Pancreas (tissue), 10 donors: ENCODE data around the gene CDR2L. TPM values are rescaled to one million over a fixed set of nuclear protein-coding genes. Genes with fewer than 3 reads are reported as not detected.
"Not testable (repeated sequence)": the region's sequence is repeated elsewhere in the genome, so short reads cannot be mapped to it uniquely, and the experiment has no call there.

ENCODE experiments used
- ATAC-seq, 4 donors: fragments of 200-7000 bp; cut with Tn5 transposase; one replicate each; pipeline versions ENCODE4 v1.8.0 to v1.9.1; 2020; ENCODE audit warnings: mild to moderate bottlenecking in 4 of 4, moderate library complexity in 4 of 4
- DNase-seq, 6 donors: peaks; one replicate each; pipeline ENCODE4 v3.0.0-alpha.2; 2020
- FAIRE-seq: peaks from 2 replicates; lab custom pipeline; 2012; peaks lifted over from hg19 to GRCh38; lab: Jason Lieb, UNC
- H3K27ac ChIP-seq, 4 donors: fragments of 200-600 bp; sonication (generic); 1 replicate in 3 of 4; 2 replicates in 1 of 4; pipeline versions ENCODE4 v1.5.0 to v1.8.0; 2020
- H3K27me3 ChIP-seq, 4 donors: fragments of 200-600 bp; one replicate each; pipeline ENCODE4 v1.8.0; 2021
- H3K36me3 ChIP-seq, 3 donors: fragments of 200-600 bp; sonication (generic) in 1 of 3; one replicate each; pipeline versions ENCODE4 v1.5.0 to v1.8.0; 2020 to 2021
- H3K4me1 ChIP-seq, 3 donors: fragments of 200-600 bp; one replicate each; pipeline ENCODE4 v1.8.0; 2021
- H3K4me3 ChIP-seq, 4 donors: fragments of 200-600 bp; sonication (generic) in 2 of 4; one replicate each; pipeline versions ENCODE4 v1.5.0 to v1.8.0; 2020 to 2021
- H3K9me3 ChIP-seq, 4 donors: fragments of 200-600 bp; one replicate each; pipeline ENCODE4 v1.8.0; 2021
- CTCF ChIP-seq, 4 donors: fragments of 200-600 bp; sonication (generic) in 3 of 4; IDR thresholded peaks; one replicate each; pipeline versions ENCODE4 v1.5.0 to v1.8.0; 2021; ENCODE audit warnings: antibody characterized with exemption in 4 of 4
- WGBS, 2 donors: extraction: QIAGEN DNeasy Blood & Tissue Kit; methylation state at CpG; one replicate each; pipeline ENCODE4 v1.1.7; 2013; 5-methylcytosine and 5-hydroxymethylcytosine counted together
- intact Hi-C, 3 donors: fragments of 100-400 bp; cut with DNase I; formaldehyde crosslinking; loops; one replicate each; pipeline versions ENCODE4 v1.11.1 to v1.14.2; 2022
- polyA plus RNA-seq, 2 donors: library from polyadenylated mRNA; stranded (reverse); fragments of 200-250 nt; gene quantifications; one replicate each; pipeline ENCODE4 v1.2.3, GENCODE V29; 2013
- total RNA-seq, 6 donors: library from RNA; stranded (reverse); fragmentation: NEBNext Ultra II Directional in 4 of 6; extraction: Animal tissue kit (Norgen Biotek cat#: 25700) in 4 of 6; gene quantifications; one replicate each; pipeline versions ENCODE4 v1.2.1 to v1.2.4, GENCODE V29; 2021 to 2023
- donor health status: healthy with polysubstance abuse.
- donor health status: DM: no; HTN: no; CAD: no; lungs with moderate emphysema.
- donor health status: DM: no; HTN: no; CAD: no.
- donor health status: control.
- donor health status: control.
- donor health status: Bipolar disorder and iron deficiency.
- donor health status: DM: yes; HTN: yes; CAD: no.
- donor health status: DM: no; HTN: no; CAD: no.
- donor health status: DM: no; HTN: no; CAD: no.
- donor health status: DM: yes; HTN: yes; CAD: no.

CDR2L gene
- total and polyA plus RNA-seq, 8 donors: 2.3 to 11.2 (median 4.1) TPM

GRCh38 chr17:75034236-75034908 is 46.9 kb downstream of the CDR2L start:
- WGBS, 2 donors: 1% methylated on average over 43 of the region's 43 CpGs

GRCh38 chr17:75036643-75037268 is 49.3 kb downstream of the CDR2L start:
- Histone ChIP-seq H3K4me3 (no peak overlapping the region), H3K4me1 (peaks cover 0 to 12% (median 0%) of the 10 kb centered on the region in 3 donors), H3K9me3 (no peaks in the 10 kb centered on the region), H3K27ac (peak overlapping the region in 1 of 4 donors; percentile 28), H3K36me3 (peaks cover 5 to 35% (median 9%) of the 10 kb centered on the region in 3 donors), H3K27me3 (no peaks in the 10 kb centered on the region)
- DNase-seq (peak in 5 of 6 donors; percentile 33 to 74 (median 51)), ATAC-seq (no peak), FAIRE-seq (no peak)
- 86 to 88% methylated on average over 27 of the region's 27 CpGs for WGBS, 2 donors
- no peak for TF ChIP-seq CTCF (IDR thresholded peaks at IDR 0.05)
- intact Hi-C loops: no loop called here

More at GRCh38 chr17:75034236-75034908, 46.9 kb downstream of the CDR2L start:
- peak overlapping the region; percentile 76 to 88 (median 80) for H3K27ac ChIP-seq
- DNase-seq (peak; percentile 81 to 96 (median 92)), FAIRE-seq (no peak), ATAC-seq (peak; percentile 79 to 85 (median 82))
- H3K9me3 ChIP-seq: no peaks in the 10 kb centered on the region
- no peaks in the 10 kb centered on the region for H3K27me3 ChIP-seq
- peak overlapping the region; percentile 44 to 60 (median 48) for H3K4me3 ChIP-seq
- no peak for TF ChIP-seq CTCF (IDR thresholded peaks at IDR 0.05)
- intact Hi-C loops: no loop called here
- H3K4me1 ChIP-seq: peaks cover 0 to 12% (median 0%) of the 10 kb centered on the region in 3 donors
- peaks cover 0 to 14% (median 6%) of the 10 kb centered on the region in 3 donors for H3K36me3 ChIP-seq

GRCh38 chr17:75039238-75039637 is 51.8 kb downstream of the CDR2L start:
- Histone ChIP-seq H3K9me3 (no peaks in the 10 kb centered on the region), H3K27me3 (no peaks in the 10 kb centered on the region), H3K27ac (no peak overlapping the region), H3K4me1 (peaks cover 0 to 5% (median 0%) of the 10 kb centered on the region in 3 donors), H3K36me3 (peaks cover 5 to 40% (median 14%) of the 10 kb centered on the region in 3 donors), H3K4me3 (no peak overlapping the region)
- WGBS, 2 donors: 88 to 93% methylated on average over 5 of the region's 5 CpGs
- intact Hi-C loops: no loop called here
- ATAC-seq: no peak
- no peak for FAIRE-seq
- TF ChIP-seq CTCF (IDR thresholded peaks at IDR 0.05): no peak
- no peak for DNase-seq

GRCh38 chr17:75041656-75042280 is 54.3 kb downstream of the CDR2L start:
- no peak for DNase-seq
- peaks cover 5 to 40% (median 14%) of the 10 kb centered on the region in 3 donors for H3K36me3 ChIP-seq
- WGBS, 2 donors: 80 to 89% methylated on average over 12 of the region's 12 CpGs
- no peak for FAIRE-seq
- no peak overlapping the region for H3K4me3 ChIP-seq
- H3K4me1 ChIP-seq: peaks cover 0 to 7% (median 0%) of the 10 kb centered on the region in 3 donors
- no peaks in the 10 kb centered on the region for H3K27me3 ChIP-seq
- TF ChIP-seq CTCF (IDR thresholded peaks at IDR 0.05): no peak
- intact Hi-C loops: no loop called here
- H3K27ac ChIP-seq: no peak overlapping the region
- ATAC-seq: no peak
- H3K9me3 ChIP-seq: no peaks in the 10 kb centered on the region

- intact Hi-C loops, DNase-seq, H3K27me3 ChIP-seq, FAIRE-seq, H3K4me3 ChIP-seq, ATAC-seq, H3K9me3 ChIP-seq, H3K27ac ChIP-seq: not testable (repeated sequence)
- WGBS, 2 donors: 63 to 79% methylated on average over 5 of the region's 5 CpGs
- Histone ChIP-seq H3K4me1 (peaks cover 3 to 18% (median 10%) of the 10 kb centered on the region in 3 donors), H3K36me3 (peaks cover 5 to 32% (median 11%) of the 10 kb centered on the region in 3 donors)
Measured at GRCh38 chr17:75043789-75044188, 56.4 kb downstream of the CDR2L start.
